Left renal pelvis (tissue), 4 donors: Measurements from ENCODE around the gene NTM. TPM values are rescaled to one million over a fixed set of nuclear protein-coding genes. Genes with fewer than 3 reads are reported as not detected.

ENCODE experiments used
- DNase-seq, 4 donors: peaks; one replicate each; pipeline ENCODE4 v3.0.0-alpha.2; 2013; ENCODE audit warnings: low read depth in 4 of 4, low spot score in 3 of 4
- polyA plus RNA-seq, 4 donors: library from polyadenylated mRNA; unstranded; fragments of 120-200 nt; gene quantifications; one replicate each; pipeline ENCODE4 v1.2.1, GENCODE V29; 2013; ENCODE audit not compliant: insufficient read length in 4 of 4

The NTM gene
- polyA plus RNA-seq, 4 donors = 41.2 to 80.3 (median 50.2) TPM

- no peak for DNase-seq
Measured at GRCh38 chr11:132073787-132074186, 703.4 kb downstream of the NTM start.

GRCh38 chr11:132075447-132075846, 705.0 kb downstream of the NTM start:
- no peak for DNase-seq

GRCh38 chr11:132077416-132077815, 707.0 kb downstream of the NTM start:
- no peak for DNase-seq

- DNase-seq = no peak
Measured at GRCh38 chr11:132078264-132079076, 708.1 kb downstream of the NTM start.

GRCh38 chr11:132080127-132080526, 709.7 kb downstream of the NTM start:
- no peak for DNase-seq

GRCh38 chr11:132082566-132082965, 712.2 kb downstream of the NTM start:
- no peak for DNase-seq

GRCh38 chr11:132084433-132084832, 714.0 kb downstream of the NTM start:
- DNase-seq = no peak

GRCh38 chr11:132087148-132087547, 716.7 kb downstream of the NTM start:
- no peak for DNase-seq

GRCh38 chr11:132088551-132088950, 718.1 kb downstream of the NTM start:
- DNase-seq = no peak

GRCh38 chr11:132093536-132094259, 723.3 kb downstream of the NTM start:
- DNase-seq = no peak

- DNase-seq = no peak
Measured at GRCh38 chr11:132094598-132094997, 724.2 kb downstream of the NTM start.

GRCh38 chr11:132095230-132096131, 725.1 kb downstream of the NTM start:
- no peak for DNase-seq

- DNase-seq = no peak
Measured at GRCh38 chr11:132096132-132096825, 725.9 kb downstream of the NTM start.

- no peak for DNase-seq
Measured at GRCh38 chr11:132099692-132100091, 729.3 kb downstream of the NTM start.

GRCh38 chr11:132100583-132100982, 730.2 kb downstream of the NTM start:
- DNase-seq = no peak

GRCh38 chr11:132101881-132102280, 731.5 kb downstream of the NTM start:
- no peak for DNase-seq

GRCh38 chr11:132103021-132103420, 732.6 kb downstream of the NTM start:
- DNase-seq = no peak

- no peak for DNase-seq
Measured at GRCh38 chr11:132106096-132106982, 735.9 kb downstream of the NTM start.

- DNase-seq = no peak
Measured at GRCh38 chr11:132111316-132111715, 740.9 kb downstream of the NTM start.
